GM06990 (cell line): ENCODE measurements around the gene NTSR2.

Experiments used
- DNase-seq: peaks from one replicate; pipeline ENCODE4 v3.0.0-alpha.2; 2011; ENCODE audit not compliant: insufficient read length; ENCODE audit errors: extremely low read depth
- H3K27me3 ChIP-seq: replicated peaks from 2 replicates; pipeline ENCODE4 v1.6.0; 2011; ENCODE audit warnings: low read length; ENCODE audit not compliant: control insufficient read depth, insufficient read depth
- H3K36me3 ChIP-seq: 2 replicates; pipeline ENCODE4 v1.5.1; 2011; ENCODE audit warnings: low read length; ENCODE audit not compliant: control insufficient read depth, insufficient read depth
- H3K4me3 ChIP-seq: replicated peaks from 2 replicates; pipeline ENCODE4 v1.5.1; 2011; ENCODE audit warnings: low read depth, mild to moderate bottlenecking, control low read depth, low read length
- TF ChIP-seq, protein P1 (sequence below): IDR thresholded peaks from 2 replicates; pipeline ENCODE4 v1.5.1; 2011; ENCODE audit warnings: low read length, control low read depth, mild to moderate bottlenecking, inconsistent platforms; ENCODE audit not compliant: insufficient read depth, poor library complexity, severe bottlenecking

Gene NTSR2

DNA sequence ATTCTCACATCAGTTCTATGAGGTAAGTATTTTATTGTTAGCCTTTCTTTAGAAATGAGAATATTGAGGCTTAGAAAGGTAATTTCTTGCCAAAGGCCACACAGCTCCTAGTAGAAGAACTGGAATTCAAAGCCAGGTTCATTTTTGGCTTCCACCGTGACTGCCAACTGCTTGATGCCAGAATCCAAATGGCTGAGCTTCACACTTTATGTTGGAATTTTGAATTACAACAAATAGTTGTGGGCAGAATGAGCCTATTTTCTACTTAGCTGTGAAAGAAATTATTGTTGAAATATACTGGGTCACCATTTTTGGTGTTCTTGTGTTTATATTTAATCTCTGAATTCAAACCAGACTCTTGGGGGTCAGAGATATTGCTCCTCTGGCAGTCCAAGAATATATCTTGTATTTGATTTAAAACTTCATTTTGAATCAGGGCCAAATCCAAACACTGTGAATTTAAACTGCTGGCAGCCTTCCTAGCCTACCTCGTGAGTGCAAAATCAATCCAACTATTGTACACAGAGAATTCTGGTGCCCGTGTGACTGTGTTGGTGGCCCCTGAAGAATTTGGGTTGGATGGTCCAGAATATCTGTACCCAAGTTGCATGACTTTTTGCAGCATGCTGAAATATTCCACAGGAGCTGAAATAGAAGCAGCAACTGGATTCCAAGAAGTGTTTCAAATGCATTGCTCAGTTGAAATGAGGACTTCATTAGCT lies 40.8 kb upstream of the NTSR2 start:
- Histone ChIP-seq H3K36me3 (no peaks in the 10 kb centered on the region), H3K27me3 (peaks cover 6% of the 10 kb centered on the region), H3K4me3 (no peak overlapping the region)
- TF ChIP-seq, protein P1, sequence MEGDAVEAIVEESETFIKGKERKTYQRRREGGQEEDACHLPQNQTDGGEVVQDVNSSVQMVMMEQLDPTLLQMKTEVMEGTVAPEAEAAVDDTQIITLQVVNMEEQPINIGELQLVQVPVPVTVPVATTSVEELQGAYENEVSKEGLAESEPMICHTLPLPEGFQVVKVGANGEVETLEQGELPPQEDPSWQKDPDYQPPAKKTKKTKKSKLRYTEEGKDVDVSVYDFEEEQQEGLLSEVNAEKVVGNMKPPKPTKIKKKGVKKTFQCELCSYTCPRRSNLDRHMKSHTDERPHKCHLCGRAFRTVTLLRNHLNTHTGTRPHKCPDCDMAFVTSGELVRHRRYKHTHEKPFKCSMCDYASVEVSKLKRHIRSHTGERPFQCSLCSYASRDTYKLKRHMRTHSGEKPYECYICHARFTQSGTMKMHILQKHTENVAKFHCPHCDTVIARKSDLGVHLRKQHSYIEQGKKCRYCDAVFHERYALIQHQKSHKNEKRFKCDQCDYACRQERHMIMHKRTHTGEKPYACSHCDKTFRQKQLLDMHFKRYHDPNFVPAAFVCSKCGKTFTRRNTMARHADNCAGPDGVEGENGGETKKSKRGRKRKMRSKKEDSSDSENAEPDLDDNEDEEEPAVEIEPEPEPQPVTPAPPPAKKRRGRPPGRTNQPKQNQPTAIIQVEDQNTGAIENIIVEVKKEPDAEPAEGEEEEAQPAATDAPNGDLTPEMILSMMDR = no peak
- no peak for DNase-seq

DNA sequence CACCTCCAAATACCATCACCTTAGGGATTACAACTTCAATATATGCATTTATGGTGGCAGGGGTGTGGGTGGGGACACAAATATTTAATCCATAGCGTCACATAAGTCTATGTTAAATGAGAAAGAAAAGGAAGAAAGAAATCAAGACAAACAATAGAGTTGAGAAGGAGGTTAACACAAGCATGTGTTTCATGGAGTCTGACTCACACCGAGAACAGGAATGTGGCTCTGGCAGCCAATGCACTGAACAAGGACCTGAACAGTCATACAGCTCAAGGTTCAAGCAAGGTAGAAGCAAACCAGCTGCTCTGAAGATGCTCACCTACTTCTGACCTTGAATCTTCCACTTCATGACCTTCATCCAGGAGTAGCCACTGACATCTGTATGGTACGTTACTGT lies 40.2 kb upstream of the NTSR2 start:
- Histone ChIP-seq H3K36me3 (no peaks in the 10 kb centered on the region), H3K27me3 (peaks cover 2% of the 10 kb centered on the region), H3K4me3 (no peak overlapping the region)
- TF ChIP-seq, protein P1 = no peak
- DNase-seq = no peak

DNA sequence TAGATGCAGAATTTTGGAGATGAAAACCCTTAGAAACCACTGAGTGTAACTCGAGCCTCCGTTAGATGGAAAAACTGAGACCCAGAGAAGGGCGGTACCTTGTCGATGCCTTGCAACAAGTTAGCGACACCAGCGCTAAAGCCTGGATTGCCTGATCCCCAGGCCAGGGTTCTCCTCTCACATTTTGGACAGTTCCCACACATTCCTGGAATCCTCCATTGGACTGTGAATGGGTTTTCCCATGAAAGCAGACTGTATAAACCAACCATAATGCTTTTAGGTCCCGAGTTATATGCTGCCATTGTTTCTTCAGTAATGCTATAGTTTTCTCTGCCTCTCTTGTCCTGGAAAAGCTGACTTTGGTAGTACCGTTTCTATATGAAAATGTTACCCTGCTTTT lies 39.3 kb upstream of the NTSR2 start:
- Histone ChIP-seq H3K4me3 (no peak overlapping the region), H3K36me3 (no peaks in the 10 kb centered on the region), H3K27me3 (peaks cover 2% of the 10 kb centered on the region)
- TF ChIP-seq, protein P1 = no peak
- DNase-seq = no peak

DNA sequence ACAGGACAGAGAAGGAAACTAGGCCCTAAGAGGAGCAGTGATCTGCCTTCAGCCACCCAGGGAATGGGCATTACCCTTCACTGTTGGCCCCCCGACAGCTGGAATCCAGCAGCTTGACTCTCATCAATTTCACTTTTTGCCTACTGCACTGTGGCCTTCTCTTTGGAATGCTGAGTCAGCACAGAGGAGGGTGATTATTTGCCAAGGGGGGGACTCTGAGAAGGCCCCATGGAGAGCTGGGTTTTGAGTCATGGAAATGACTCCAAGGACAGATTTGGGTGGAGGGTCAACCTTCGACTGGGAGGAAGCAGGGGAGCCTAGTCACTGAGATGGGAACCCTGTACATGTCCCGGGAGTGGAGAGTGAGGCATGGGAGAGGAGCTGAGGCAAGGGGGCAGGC lies 38.1 kb upstream of the NTSR2 start:
- no peak overlapping the region for H3K4me3 ChIP-seq
- TF ChIP-seq, protein P1 = no peak
- no peaks in the 10 kb centered on the region for H3K36me3 ChIP-seq
- DNase-seq = no peak
- H3K27me3 ChIP-seq = no peaks in the 10 kb centered on the region; the same call in 1 of the 2 replicates

DNA sequence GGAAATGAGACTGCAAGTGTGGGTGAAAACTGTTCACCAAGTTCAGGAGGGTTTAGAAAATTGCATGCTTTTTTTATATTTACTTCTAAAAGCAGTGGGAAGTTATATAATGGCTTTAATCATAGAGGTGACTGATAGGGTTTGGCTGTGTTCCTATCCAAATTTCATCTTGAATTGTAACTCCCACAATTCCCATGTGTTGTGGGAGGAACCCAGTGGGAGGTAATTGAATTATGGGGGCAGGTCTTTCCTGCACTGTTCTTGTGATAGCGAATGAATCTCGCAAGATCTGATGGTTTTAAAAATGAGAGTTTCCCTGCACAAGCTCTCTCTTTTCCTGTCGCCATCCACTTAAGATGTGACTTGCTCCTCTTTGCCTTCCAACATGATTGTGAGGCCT lies 35.7 kb upstream of the NTSR2 start:
- H3K36me3 ChIP-seq = no peaks in the 10 kb centered on the region
- no peak overlapping the region for H3K4me3 ChIP-seq
- TF ChIP-seq, protein P1 = no peak
- H3K27me3 ChIP-seq = peaks cover 1% of the 10 kb centered on the region; the same call in 1 of the 2 replicates
- DNase-seq = no peak
